Pancreas (tissue), 10 donors: ENCODE data around the gene FAF1. TPM values are rescaled to one million over a fixed set of nuclear protein-coding genes. Genes with fewer than 3 reads are reported as not detected.
"Not testable (repeated sequence)": the region's sequence is repeated elsewhere in the genome, so short reads cannot be mapped to it uniquely, and the experiment has no call there.

Source experiments
- ATAC-seq, 4 donors: fragments of 200-7000 bp; cut with Tn5 transposase; one replicate each; pipeline versions ENCODE4 v1.8.0 to v1.9.1; 2020; ENCODE audit warnings: mild to moderate bottlenecking in 4 of 4, moderate library complexity in 4 of 4
- DNase-seq, 6 donors: peaks; one replicate each; pipeline ENCODE4 v3.0.0-alpha.2; 2020
- FAIRE-seq: peaks from 2 replicates; lab custom pipeline; 2012; peaks lifted over from hg19 to GRCh38; lab: Jason Lieb, UNC
- H3K27ac ChIP-seq, 4 donors: fragments of 200-600 bp; sonication (generic); 1 replicate in 3 of 4; 2 replicates in 1 of 4; pipeline versions ENCODE4 v1.5.0 to v1.8.0; 2020
- H3K27me3 ChIP-seq, 4 donors: fragments of 200-600 bp; one replicate each; pipeline ENCODE4 v1.8.0; 2021
- H3K36me3 ChIP-seq, 3 donors: fragments of 200-600 bp; sonication (generic) in 1 of 3; one replicate each; pipeline versions ENCODE4 v1.5.0 to v1.8.0; 2020 to 2021
- H3K4me1 ChIP-seq, 3 donors: fragments of 200-600 bp; one replicate each; pipeline ENCODE4 v1.8.0; 2021
- H3K4me3 ChIP-seq, 4 donors: fragments of 200-600 bp; sonication (generic) in 2 of 4; one replicate each; pipeline versions ENCODE4 v1.5.0 to v1.8.0; 2020 to 2021
- H3K9me3 ChIP-seq, 4 donors: fragments of 200-600 bp; one replicate each; pipeline ENCODE4 v1.8.0; 2021
- WGBS, 2 donors: extraction: QIAGEN DNeasy Blood & Tissue Kit; methylation state at CpG; one replicate each; pipeline ENCODE4 v1.1.7; 2013; 5-methylcytosine and 5-hydroxymethylcytosine counted together
- intact Hi-C, 3 donors: fragments of 100-400 bp; cut with DNase I; formaldehyde crosslinking; loops; one replicate each; pipeline versions ENCODE4 v1.11.1 to v1.14.2; 2022
- polyA plus RNA-seq, 2 donors: library from polyadenylated mRNA; stranded (reverse); fragments of 200-250 nt; gene quantifications; one replicate each; pipeline ENCODE4 v1.2.3, GENCODE V29; 2013
- total RNA-seq, 6 donors: library from RNA; stranded (reverse); fragmentation: NEBNext Ultra II Directional in 4 of 6; extraction: Animal tissue kit (Norgen Biotek cat#: 25700) in 4 of 6; gene quantifications; one replicate each; pipeline versions ENCODE4 v1.2.1 to v1.2.4, GENCODE V29; 2021 to 2023
- TF ChIP-seq, protein P1 (sequence below), 4 donors: fragments of 200-600 bp; sonication (generic) in 3 of 4; IDR thresholded peaks; one replicate each; pipeline versions ENCODE4 v1.5.0 to v1.8.0; 2021; ENCODE audit warnings: antibody characterized with exemption in 4 of 4
- donor health status: healthy with polysubstance abuse.
- donor health status: DM: no; HTN: no; CAD: no; lungs with moderate emphysema.
- donor health status: DM: no; HTN: no; CAD: no.
- donor health status: control.
- donor health status: control.
- donor health status: Bipolar disorder and iron deficiency.
- donor health status: DM: yes; HTN: yes; CAD: no.
- donor health status: DM: no; HTN: no; CAD: no.
- donor health status: DM: no; HTN: no; CAD: no.
- donor health status: DM: yes; HTN: yes; CAD: no.

The FAF1 gene
- total and polyA plus RNA-seq, 8 donors: 13.9 to 46.6 (median 37.6) TPM

GRCh38 chr1:50750021-50750619, 209.9 kb downstream of the FAF1 start:
- no peak for DNase-seq
- H3K4me3 ChIP-seq: no peak overlapping the region
- FAIRE-seq: no peak
- intact Hi-C loops: no loop called here
- no peaks in the 10 kb centered on the region for H3K27me3 ChIP-seq
- no peaks in the 10 kb centered on the region for H3K9me3 ChIP-seq
- H3K4me1 ChIP-seq: no peaks in the 10 kb centered on the region
- no peaks in the 10 kb centered on the region for H3K36me3 ChIP-seq
- no peak overlapping the region for H3K27ac ChIP-seq
- TF ChIP-seq, protein P1, sequence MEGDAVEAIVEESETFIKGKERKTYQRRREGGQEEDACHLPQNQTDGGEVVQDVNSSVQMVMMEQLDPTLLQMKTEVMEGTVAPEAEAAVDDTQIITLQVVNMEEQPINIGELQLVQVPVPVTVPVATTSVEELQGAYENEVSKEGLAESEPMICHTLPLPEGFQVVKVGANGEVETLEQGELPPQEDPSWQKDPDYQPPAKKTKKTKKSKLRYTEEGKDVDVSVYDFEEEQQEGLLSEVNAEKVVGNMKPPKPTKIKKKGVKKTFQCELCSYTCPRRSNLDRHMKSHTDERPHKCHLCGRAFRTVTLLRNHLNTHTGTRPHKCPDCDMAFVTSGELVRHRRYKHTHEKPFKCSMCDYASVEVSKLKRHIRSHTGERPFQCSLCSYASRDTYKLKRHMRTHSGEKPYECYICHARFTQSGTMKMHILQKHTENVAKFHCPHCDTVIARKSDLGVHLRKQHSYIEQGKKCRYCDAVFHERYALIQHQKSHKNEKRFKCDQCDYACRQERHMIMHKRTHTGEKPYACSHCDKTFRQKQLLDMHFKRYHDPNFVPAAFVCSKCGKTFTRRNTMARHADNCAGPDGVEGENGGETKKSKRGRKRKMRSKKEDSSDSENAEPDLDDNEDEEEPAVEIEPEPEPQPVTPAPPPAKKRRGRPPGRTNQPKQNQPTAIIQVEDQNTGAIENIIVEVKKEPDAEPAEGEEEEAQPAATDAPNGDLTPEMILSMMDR (IDR thresholded peaks at IDR 0.05): no peak
- peak in 2 of 4 donors; percentile 42 to 52 for ATAC-seq
- WGBS, 2 donors: 53% methylated on average over 2 of the region's 2 CpGs

GRCh38 chr1:50747394-50747793, 212.7 kb downstream of the FAF1 start:
- H3K4me1 ChIP-seq: no peaks in the 10 kb centered on the region
- TF ChIP-seq, protein P1 (IDR thresholded peaks at IDR 0.05): no peak
- no peak for DNase-seq
- no peak overlapping the region for H3K27ac ChIP-seq
- no peaks in the 10 kb centered on the region for H3K9me3 ChIP-seq
- H3K36me3 ChIP-seq: no peaks in the 10 kb centered on the region
- H3K27me3 ChIP-seq: no peaks in the 10 kb centered on the region
- peak; percentile 46 to 56 (median 52) for ATAC-seq
- intact Hi-C loops: no loop called here
- FAIRE-seq: no peak
- H3K4me3 ChIP-seq: no peak overlapping the region
- 27 to 32% methylated on average over 1 of the region's 1 CpG for WGBS, 2 donors

GRCh38 chr1:50742523-50742922, 217.5 kb downstream of the FAF1 start:
- Histone ChIP-seq H3K9me3 (no peaks in the 10 kb centered on the region), H3K4me1 (no peaks in the 10 kb centered on the region), H3K27ac (no peak overlapping the region), H3K27me3 (no peaks in the 10 kb centered on the region), H3K4me3 (no peak overlapping the region), H3K36me3 (no peaks in the 10 kb centered on the region)
- FAIRE-seq (no peak), DNase-seq (no peak), ATAC-seq (no peak)
- WGBS, 2 donors: 79 to 96% methylated on average over 3 of the region's 3 CpGs
- TF ChIP-seq, protein P1 (IDR thresholded peaks at IDR 0.05): no peak
- intact Hi-C loops: no loop called here

DNA sequence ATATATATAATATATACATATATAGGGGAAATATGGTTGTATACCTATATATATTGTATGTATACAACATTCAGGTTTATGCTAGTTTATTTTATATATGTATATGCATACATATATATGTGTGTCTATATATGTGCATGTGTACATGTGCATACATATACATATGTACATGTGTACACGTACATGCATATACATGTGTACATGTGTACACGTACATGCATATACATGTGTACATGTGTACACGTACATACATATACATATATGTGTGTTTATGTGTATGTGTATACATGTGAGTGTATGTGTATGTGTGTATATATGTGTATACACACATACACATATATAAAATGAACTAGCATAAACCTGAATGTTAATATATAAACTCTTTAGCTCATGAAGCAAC, 220.9 kb downstream of the FAF1 start:
- Histone ChIP-seq H3K27ac (no peak overlapping the region), H3K4me1 (no peaks in the 10 kb centered on the region), H3K36me3 (no peaks in the 10 kb centered on the region), H3K27me3 (no peaks in the 10 kb centered on the region), H3K4me3 (no peak overlapping the region), H3K9me3 (no peaks in the 10 kb centered on the region)
- ATAC-seq (no peak), DNase-seq (no peak), FAIRE-seq (peak; percentile 64)
- intact Hi-C loops: no loop called here
- 94% methylated on average over 3 of the region's 3 CpGs for WGBS, 2 donors
- TF ChIP-seq, protein P1 (IDR thresholded peaks at IDR 0.05): no peak

DNA sequence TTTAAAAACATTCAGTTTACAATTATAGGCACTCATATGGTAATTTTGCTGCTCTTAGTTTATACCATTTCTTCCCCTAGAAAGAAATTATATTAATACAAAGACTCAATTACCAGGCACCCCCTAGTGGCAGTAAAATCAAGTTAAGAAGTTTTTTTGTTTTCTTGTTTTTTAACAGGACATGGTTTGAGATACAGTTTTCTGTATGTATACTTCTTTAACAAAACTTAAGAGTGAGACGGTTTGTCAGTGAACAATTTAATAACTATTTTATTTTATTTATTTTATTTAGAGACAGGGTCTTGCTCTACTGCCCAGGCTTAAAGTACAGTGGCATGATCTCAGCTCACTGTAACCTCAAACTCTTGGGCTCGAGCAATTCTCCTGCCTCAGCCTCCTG, 224.6 kb downstream of the FAF1 start:
- no peak overlapping the region for H3K4me3 ChIP-seq
- H3K4me1 ChIP-seq: no peaks in the 10 kb centered on the region
- ATAC-seq: no peak
- H3K27me3 ChIP-seq: no peaks in the 10 kb centered on the region
- no peaks in the 10 kb centered on the region for H3K9me3 ChIP-seq
- intact Hi-C loops: no loop called here
- DNase-seq: no peak
- peak; percentile 20 for FAIRE-seq
- no peak overlapping the region for H3K27ac ChIP-seq
- 74 to 75% methylated on average over 2 of the region's 2 CpGs for WGBS, 2 donors
- TF ChIP-seq, protein P1 (IDR thresholded peaks at IDR 0.05): peak in 3 of 4 donors; percentile 6 to 44 (median 35)
- no peaks in the 10 kb centered on the region for H3K36me3 ChIP-seq

- H3K27ac ChIP-seq, FAIRE-seq, H3K9me3 ChIP-seq, DNase-seq, ATAC-seq, H3K36me3 ChIP-seq, H3K4me3 ChIP-seq, intact Hi-C loops, H3K27me3 ChIP-seq, H3K4me1 ChIP-seq: not testable (repeated sequence)
- 93 to 97% methylated on average over 4 of the region's 4 CpGs for WGBS, 2 donors
Measured at GRCh38 chr1:50727578-50727977, 232.5 kb downstream of the FAF1 start.
